ENCODE data around the gene TRIL. TPM values are rescaled to one million over a fixed set of nuclear protein-coding genes. Genes with fewer than 3 reads are reported as not detected.

Gene TRIL
- total RNA-seq, 1 experiment from 2014 or later, result 0.47 TPM

GRCh38 chr7:28998105-28998504, 40.0 kb upstream of the TRIL start:
- H3K4me3 Mint-ChIP-seq (ENCODE audit: low read depth, unreplicated experiment), result no peak overlapping the region
- no peak for DNase-seq
- intact Hi-C loops (cut with micrococcal nuclease; ENCODE audit: unreplicated experiment), result no loop called here
- no peaks in the 10 kb centered on the region for H3K9me3 Mint-ChIP-seq (ENCODE audit: low read depth, unreplicated experiment)
- CTCF ChIA-PET, result no interaction called here
- BruUV-seq (replicated peaks), result no TSS peak
- peaks cover 5% of the 10 kb centered on the region for H3K4me1 Mint-ChIP-seq (ENCODE audit: low read depth, unreplicated experiment)
- H3K27me3 Mint-ChIP-seq (ENCODE audit: unreplicated experiment), result peaks cover 17% of the 10 kb centered on the region
- TF ChIP-seq CTCF (IDR thresholded peaks at IDR 0.05; ENCODE audit: unreplicated experiment), result no peak
- no peak overlapping the region for H3K27ac Mint-ChIP-seq (ENCODE audit: unreplicated experiment)
- no peaks in the 10 kb centered on the region for H3K36me3 Mint-ChIP-seq (ENCODE audit: insufficient read depth, unreplicated experiment)

- Mint-ChIP-seq H3K27ac (ENCODE audit: unreplicated experiment) (no peak overlapping the region), H3K4me1 (ENCODE audit: low read depth, unreplicated experiment) (peaks cover 9% of the 10 kb centered on the region), H3K4me3 (ENCODE audit: low read depth, unreplicated experiment) (no peak overlapping the region), H3K27me3 (ENCODE audit: unreplicated experiment) (peaks cover 17% of the 10 kb centered on the region), H3K36me3 (ENCODE audit: insufficient read depth, unreplicated experiment) (no peaks in the 10 kb centered on the region), H3K9me3 (ENCODE audit: low read depth, unreplicated experiment) (no peaks in the 10 kb centered on the region)
- BruUV-seq (replicated peaks), result no TSS peak
- CTCF ChIA-PET, result no interaction called here
- TF ChIP-seq CTCF (IDR thresholded peaks at IDR 0.05; ENCODE audit: unreplicated experiment), result no peak
- intact Hi-C loops (cut with micrococcal nuclease; ENCODE audit: unreplicated experiment), result no loop called here
- no peak for DNase-seq
These were observed 38.7 kb upstream of the TRIL start for GRCh38 chr7:28996836-28997235.

DNA sequence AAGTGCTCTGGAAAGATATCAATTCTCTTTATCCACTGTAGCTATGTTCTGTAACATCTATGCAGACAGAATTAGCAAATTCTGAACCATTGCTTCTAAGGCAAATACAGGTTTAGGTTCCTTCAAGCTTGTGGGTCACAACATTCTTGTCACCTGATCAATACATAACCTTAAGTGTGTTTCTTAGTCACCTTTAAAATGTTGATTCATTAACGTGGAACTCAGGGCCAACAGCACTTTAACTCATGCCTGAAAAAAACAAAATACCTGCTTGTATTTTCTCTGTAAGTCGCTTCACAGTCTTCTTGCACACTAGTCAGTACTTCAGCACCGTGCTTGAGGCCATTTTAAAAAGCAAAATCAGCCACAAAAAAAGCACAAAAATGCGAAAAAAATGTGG, 35.2 kb upstream of the TRIL start:
- DNase-seq, result no peak
- Mint-ChIP-seq H3K36me3 (ENCODE audit: insufficient read depth, unreplicated experiment) (no peaks in the 10 kb centered on the region), H3K4me3 (ENCODE audit: low read depth, unreplicated experiment) (no peak overlapping the region), H3K9me3 (ENCODE audit: low read depth, unreplicated experiment) (no peaks in the 10 kb centered on the region), H3K4me1 (ENCODE audit: low read depth, unreplicated experiment) (peaks cover 9% of the 10 kb centered on the region), H3K27ac (ENCODE audit: unreplicated experiment) (no peak overlapping the region), H3K27me3 (ENCODE audit: unreplicated experiment) (no peaks in the 10 kb centered on the region)
- CTCF ChIA-PET, result interaction anchor here (0.6 to 1.0 kb wide), 2 partner anchors 66 to 1731 kb away, joined by 3 to 4 read pairs; no protein-coding TSS in a partner anchor
- no TSS peak for BruUV-seq (replicated peaks)
- intact Hi-C loops (cut with micrococcal nuclease; ENCODE audit: unreplicated experiment), result no loop called here
- no peak for TF ChIP-seq CTCF (IDR thresholded peaks at IDR 0.05; ENCODE audit: unreplicated experiment)

DNA sequence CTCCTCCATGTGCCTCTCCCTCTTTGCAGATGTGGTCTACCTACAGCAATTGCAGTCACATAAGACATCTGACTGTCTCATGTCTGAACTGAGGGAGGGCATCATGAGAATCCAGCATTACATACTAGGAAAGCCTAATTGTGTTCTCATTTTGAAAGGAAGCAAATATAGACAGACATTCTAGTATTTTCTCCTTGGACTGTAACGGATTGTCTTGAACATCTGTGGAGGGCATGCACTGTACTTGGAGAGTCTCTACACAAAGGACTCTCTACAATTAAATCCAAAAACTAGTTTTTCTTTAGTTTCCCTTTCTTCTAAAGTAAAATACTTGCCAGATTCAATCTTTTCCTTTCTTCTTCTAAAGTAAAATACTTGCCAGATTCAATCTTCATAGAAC, 34.7 kb upstream of the TRIL start:
- no peak for TF ChIP-seq CTCF (IDR thresholded peaks at IDR 0.05; ENCODE audit: unreplicated experiment)
- BruUV-seq (replicated peaks), result no TSS peak
- CTCF ChIA-PET, result interaction anchor here (0.6 to 1.0 kb wide), 2 partner anchors 66 to 1731 kb away, joined by 3 to 4 read pairs; no protein-coding TSS in a partner anchor
- no peak overlapping the region for H3K4me3 Mint-ChIP-seq (ENCODE audit: low read depth, unreplicated experiment)
- H3K9me3 Mint-ChIP-seq (ENCODE audit: low read depth, unreplicated experiment), result no peaks in the 10 kb centered on the region
- H3K27ac Mint-ChIP-seq (ENCODE audit: unreplicated experiment), result no peak overlapping the region
- intact Hi-C loops (cut with micrococcal nuclease; ENCODE audit: unreplicated experiment), result no loop called here
- no peak for DNase-seq
- H3K27me3 Mint-ChIP-seq (ENCODE audit: unreplicated experiment), result no peaks in the 10 kb centered on the region
- peaks cover 9% of the 10 kb centered on the region for H3K4me1 Mint-ChIP-seq (ENCODE audit: low read depth, unreplicated experiment)
- no peaks in the 10 kb centered on the region for H3K36me3 Mint-ChIP-seq (ENCODE audit: insufficient read depth, unreplicated experiment)
